Activated T-helper 1 cell treated with Interleukin-2 at 50 U/mL for 16 hours (primary cell): ENCODE data around the gene HOXD8.

ENCODE experiments used
- DNase-seq: peaks from one replicate; pipeline ENCODE4 v3.0.0-alpha.2; 2020; ENCODE audit warnings: low read depth

The HOXD8 gene

DNA sequence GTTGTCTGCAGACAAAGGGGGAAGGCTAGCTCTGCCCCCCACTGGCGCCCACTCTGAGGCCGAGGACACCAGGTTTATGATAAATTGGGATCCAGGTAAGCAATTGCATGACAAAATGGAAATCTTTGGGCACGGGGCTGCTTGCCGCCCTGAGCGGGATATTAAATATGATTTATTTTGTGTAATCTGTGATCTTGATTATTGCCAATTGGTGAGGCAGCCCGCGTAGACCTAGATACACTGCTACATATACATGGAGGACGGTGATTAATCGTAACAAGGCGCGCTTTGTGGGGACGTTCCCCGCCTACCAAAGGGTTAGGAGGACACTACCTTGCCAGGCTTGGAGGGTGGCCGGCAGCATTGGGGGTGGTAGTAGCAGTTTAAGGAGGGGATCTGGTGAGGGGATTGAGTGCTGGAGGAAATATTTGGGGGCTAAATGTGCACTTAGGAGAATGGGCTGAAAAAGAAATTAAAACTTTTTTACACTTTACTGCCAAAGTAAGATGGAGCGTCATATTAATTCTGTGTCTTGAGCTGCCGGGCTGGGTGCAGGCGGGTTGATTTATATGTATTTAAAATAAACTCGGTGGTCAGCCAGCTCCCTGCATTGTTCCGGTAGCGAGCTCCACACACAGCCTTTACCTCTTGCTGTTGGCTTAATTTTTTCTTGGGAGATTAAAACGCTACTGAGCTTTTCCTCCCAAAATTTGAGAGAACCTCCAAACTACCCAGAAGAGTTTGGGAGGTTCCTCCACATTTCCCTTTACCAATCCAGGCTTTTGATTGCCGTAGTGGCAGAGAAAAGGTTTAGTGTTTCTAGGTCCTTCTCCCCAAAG lies 31.7 kb downstream of the HOXD8 start:
- DNase-seq: no peak

DNA sequence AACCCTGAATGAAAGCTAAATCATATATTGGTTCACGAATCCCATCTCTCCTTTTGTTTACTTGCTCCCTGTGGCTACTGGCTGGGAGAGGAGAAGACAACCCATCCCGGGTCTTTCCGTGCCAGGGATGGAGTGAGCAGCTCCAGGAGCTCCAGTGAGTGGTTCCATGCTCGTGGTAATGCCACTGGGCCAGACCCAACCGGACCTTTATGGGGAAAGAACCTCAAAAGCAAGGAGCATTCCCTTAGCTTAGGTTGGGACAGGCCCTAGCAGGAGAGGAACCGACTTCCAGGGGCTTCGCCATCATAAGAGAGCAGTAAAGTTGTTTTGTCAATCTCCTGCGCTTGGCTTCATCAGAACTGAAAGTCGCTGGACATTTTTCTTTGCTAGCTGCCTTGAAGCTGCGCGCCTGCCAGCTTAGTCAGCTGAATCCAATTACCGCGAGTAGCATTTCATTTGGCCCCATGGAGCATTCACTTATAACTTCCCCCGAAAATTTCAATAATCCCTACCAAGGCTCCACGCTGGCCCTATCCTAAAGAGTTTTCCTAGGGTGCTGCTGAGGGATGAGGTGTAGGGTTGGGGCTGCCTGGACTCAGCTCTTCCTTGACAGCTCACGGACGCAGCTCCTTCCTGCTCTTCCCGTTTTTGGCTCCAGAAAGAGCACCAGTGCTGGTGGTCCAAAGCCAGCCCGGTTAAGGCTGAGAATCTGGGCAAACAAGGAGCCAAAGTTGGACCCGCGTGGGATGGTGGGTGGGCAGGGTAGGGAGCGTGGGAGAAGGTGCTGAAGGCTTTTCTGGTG lies 32.5 kb downstream of the HOXD8 start:
- no peak for DNase-seq

- DNase-seq: no peak
These were observed 33.6 kb downstream of the HOXD8 start for GRCh38 chr2:176162911-176163671.

DNA sequence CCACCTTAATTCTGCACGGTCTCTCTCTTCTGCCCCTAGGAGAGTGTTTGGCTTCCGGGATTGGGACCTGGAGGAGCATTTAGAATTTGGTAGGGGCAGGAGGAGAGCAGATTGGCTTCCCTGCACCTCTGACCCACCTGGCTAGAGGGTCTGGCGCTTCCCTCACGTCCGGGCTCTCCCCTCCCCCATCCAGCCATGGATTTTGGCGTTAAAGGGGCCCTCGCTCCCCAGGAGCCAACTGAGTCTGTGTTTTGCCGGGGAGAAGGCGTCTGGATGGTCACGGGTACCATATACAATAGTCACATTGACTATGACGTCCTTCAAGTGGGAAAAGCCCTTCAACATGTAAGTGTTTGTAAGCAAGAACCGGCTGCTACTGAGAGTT lies 34.2 kb downstream of the HOXD8 start:
- no peak for DNase-seq

GRCh38 chr2:176164201-176164600 lies 34.7 kb downstream of the HOXD8 start:
- DNase-seq: no peak

- no peak for DNase-seq
These were observed 35.3 kb downstream of the HOXD8 start for GRCh38 chr2:176164611-176165369.

DNA sequence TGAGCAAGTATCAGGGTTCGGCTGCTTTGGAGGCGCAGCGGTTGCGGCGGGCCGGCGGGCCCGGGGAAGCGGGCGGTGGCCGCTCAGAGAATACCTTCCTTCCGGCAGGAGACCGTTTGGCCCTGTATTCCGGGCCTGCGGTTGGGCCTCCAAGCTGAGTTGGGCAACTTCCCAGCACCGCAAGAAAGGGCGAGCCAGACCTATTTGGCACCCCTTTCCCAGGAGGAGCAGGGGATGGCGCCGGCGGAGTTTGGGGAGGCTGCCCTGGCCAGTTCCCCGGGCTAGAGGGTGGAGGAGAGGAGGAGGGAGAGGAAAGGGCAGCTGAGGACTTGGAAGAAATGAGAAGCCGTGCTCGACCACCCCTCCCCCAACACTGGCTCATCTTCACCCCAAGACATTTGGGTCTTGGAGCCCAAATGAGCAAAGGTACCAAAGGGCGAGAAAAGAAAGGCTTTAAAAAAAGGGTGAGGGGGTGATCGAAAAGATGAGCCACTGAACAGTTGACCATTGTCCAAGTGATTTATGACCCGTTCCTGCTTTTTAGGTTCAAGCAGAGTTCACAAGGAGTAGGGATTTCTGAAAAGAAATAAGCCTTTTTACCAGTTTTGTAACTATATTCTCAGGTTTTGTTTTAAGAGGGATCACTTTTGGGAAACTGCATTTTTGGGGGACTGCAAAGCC lies 36.0 kb downstream of the HOXD8 start:
- no peak for DNase-seq

- DNase-seq: no peak
These were observed 36.8 kb downstream of the HOXD8 start for GRCh38 chr2:176166272-176166671.

- DNase-seq: no peak
These were observed 37.9 kb downstream of the HOXD8 start for GRCh38 chr2:176167398-176167797.

GRCh38 chr2:176169181-176169580 lies 39.7 kb downstream of the HOXD8 start:
- DNase-seq: no peak

DNA sequence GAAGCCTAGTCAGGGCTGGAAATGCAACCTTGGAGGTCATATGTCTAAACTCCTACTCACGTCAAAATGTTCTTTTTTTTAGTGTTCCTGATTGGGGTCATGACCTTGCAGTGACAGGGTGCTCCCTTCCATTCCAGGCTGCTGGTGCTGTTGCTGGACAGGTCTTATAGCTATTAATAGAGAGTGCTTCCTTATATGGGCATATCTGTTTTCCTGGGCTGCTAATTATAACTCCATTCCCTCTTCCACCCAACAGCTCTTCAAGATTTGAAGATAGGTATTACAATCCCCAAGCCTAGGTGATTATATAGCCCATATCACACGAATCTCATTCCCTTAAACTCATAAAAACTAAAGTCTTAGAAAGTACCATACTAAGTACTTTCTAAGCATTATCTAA lies 40.2 kb downstream of the HOXD8 start:
- DNase-seq: no peak

- no peak for DNase-seq
These were observed 41.2 kb downstream of the HOXD8 start for GRCh38 chr2:176170602-176171305.

DNA sequence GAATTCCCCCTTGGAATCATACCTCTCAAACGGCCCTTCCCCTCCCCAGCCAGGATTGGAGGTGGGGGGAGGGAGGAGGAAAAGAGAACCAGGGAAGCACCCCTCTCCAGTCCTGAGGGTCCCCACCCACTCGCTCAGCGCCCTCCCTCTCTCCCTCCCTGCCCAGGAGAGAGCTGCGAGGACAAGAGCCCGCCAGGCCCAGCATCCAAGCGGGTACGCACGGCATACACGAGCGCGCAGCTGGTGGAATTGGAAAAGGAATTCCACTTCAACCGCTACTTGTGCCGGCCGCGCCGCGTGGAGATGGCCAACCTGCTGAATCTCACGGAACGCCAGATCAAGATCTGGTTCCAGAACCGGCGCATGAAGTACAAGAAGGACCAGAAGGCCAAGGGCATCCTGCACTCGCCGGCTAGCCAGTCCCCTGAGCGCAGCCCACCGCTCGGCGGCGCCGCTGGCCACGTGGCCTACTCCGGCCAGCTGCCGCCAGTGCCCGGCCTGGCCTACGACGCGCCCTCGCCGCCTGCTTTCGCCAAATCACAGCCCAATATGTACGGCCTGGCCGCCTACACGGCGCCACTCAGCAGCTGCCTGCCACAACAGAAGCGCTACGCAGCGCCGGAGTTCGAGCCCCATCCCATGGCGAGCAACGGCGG lies 42.0 kb downstream of the HOXD8 start:
- no peak for DNase-seq

DNA sequence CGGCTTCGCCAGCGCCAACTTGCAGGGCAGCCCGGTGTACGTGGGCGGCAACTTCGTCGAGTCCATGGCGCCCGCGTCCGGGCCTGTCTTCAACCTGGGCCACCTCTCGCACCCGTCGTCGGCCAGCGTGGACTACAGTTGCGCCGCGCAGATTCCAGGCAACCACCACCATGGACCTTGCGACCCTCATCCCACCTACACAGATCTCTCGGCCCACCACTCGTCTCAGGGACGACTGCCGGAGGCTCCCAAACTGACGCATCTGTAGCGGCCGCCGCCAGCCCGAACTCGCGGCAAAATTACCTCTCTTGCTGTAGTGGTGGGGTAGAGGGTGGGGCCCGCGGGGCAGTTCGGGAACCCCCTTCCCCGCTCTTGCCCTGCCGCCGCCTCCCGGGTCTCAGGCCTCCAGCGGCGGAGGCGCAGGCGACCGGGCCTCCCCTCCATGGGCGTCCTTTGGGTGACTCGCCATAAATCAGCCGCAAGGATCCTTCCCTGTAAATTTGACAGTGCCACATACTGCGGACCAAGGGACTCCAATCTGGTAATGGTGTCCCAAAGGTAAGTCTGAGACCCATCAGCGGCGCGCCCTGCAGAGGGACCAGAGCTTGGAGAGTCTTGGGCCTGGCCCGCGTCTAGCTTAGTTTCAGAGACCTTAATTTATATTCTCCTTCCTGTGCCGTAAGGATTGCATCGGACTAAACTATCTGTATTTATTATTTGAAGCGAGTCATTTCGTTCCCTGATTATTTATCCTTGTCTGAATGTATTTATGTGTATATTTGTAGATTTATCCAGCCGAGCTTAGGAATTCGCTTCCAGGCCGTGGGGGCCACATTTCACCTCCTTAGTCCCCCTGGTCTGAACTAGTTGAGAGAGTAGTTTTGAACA lies 42.7 kb downstream of the HOXD8 start:
- DNase-seq: no peak

DNA sequence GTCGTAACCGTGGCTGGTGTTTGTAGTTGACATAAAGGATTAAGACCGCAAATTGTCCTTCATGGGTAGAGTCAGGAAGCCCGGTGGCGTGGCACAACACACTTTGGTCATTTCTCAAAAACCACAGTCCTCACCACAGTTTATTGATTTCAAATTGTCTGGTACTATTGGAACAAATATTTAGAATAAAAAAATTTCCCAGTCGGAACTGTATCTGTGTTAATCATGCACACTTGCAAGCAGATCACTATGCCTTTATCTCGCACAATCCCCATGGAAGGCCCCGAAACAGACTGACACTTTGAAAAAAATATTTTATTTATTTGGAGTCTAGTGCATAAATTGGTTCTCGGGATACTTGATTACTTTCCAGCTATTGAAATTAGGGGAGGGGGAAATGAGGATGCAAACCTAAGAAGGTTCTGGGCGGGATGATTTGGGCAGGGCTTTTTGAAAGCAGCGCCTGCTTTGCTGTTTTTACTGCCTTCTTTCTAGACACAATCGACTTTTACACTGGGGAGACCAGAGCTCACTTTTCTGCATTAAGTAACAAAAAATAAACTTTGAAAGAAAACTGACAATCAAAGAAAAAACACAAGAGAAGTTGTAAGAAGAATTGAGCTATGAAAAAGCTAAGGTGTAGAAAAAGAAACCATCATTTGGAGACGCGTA lies 43.5 kb downstream of the HOXD8 start:
- no peak for DNase-seq

- no peak for DNase-seq
These were observed 44.3 kb downstream of the HOXD8 start for GRCh38 chr2:176173567-176174381.

DNA sequence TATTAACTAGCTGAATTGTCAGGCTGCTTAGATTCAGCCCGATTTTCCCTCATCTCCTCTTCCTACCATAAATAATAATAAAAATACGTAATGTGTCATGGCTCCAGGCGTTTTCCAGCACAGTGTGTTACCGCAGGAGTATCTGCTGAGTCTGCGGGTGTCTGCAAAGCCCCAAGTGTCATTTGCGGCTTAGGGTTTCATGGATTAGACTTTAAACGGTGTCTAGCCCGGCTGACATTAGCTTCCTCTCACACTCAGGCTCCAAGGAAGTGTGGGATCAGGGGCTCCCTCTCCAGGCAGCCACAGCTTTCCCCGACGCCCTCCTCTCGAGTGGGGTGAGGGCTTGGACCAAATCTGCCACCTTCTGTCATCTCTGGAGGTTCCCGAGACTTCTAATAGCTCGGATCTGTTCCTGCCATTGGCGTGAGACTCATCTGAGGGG lies 44.9 kb downstream of the HOXD8 start:
- DNase-seq: no peak
